ENCODE data around the gene SPACDR. TPM values are rescaled to one million over a fixed set of nuclear protein-coding genes. Genes with fewer than 3 reads are reported as not detected.
"Not testable (repeated sequence)": the region's sequence is repeated elsewhere in the genome, so short reads cannot be mapped to it uniquely, and the experiment has no call there.

SPACDR gene
- polyA plus RNA-seq (ENCODE audit: insufficient read length in 12 of 12): 1 to 10 TPM in 9 of 12 donors, under 1 TPM in 1, not detected in 2; 0.98 to 2.4 (median 1.4) TPM
- long read RNA-seq, donor 1, partial matches to known transcripts: 0 of 1 reads
- long read RNA-seq, donor 1, other reads (novel, unspliced or antisense): 0 of 1 reads
- long read RNA-seq, donor 2, partial matches to known transcripts: 0 of 1 reads
- long read RNA-seq, donor 2, other reads (novel, unspliced or antisense): 0 of 1 reads
- long read RNA-seq, donor 3: 0 reads
- long read RNA-seq, donor 4: 0 reads
- long read RNA-seq, donor 5, partial matches to known transcripts: 0 of 1 reads
- long read RNA-seq, donor 5, other reads (novel, unspliced or antisense): 0 of 1 reads
- long read RNA-seq, donor 6, partial matches to known transcripts: 0 of 1 reads
- long read RNA-seq, donor 6, other reads (novel, unspliced or antisense): 0 of 1 reads
- long read RNA-seq, donor 7, partial matches to known transcripts: 0 of 1 reads
- long read RNA-seq, donor 7, other reads (novel, unspliced or antisense): 0 of 1 reads
- long read RNA-seq, donor 8, partial matches to known transcripts: 0 of 1 reads
- long read RNA-seq, donor 8, other reads (novel, unspliced or antisense): 0 of 1 reads
- long read RNA-seq, donor 9: 0 reads
- long read RNA-seq, donor 10, partial matches to known transcripts: 0 of 1 reads
- long read RNA-seq, donor 10, other reads (novel, unspliced or antisense): 0 of 1 reads
- long read RNA-seq, donor 11, partial matches to known transcripts: 0 of 1 reads
- long read RNA-seq, donor 11, other reads (novel, unspliced or antisense): 0 of 1 reads

GRCh38 chr7:100464210-100464660, at the start of gene SPACDR:
Gene SPACDR (minus strand): TSS chr7:100464260. CDS start chr7:100464025, 235 bp downstream.
- no peak for DNase-seq

- DNase-seq: no peak
Measured at GRCh38 chr7:100513212-100513810, 49.3 kb upstream of the SPACDR start.

GRCh38 chr7:100510437-100511239, 46.6 kb upstream of the SPACDR start:
- no peak for DNase-seq

- no peak for DNase-seq
Measured at GRCh38 chr7:100509231-100509630, 45.2 kb upstream of the SPACDR start.

DNA sequence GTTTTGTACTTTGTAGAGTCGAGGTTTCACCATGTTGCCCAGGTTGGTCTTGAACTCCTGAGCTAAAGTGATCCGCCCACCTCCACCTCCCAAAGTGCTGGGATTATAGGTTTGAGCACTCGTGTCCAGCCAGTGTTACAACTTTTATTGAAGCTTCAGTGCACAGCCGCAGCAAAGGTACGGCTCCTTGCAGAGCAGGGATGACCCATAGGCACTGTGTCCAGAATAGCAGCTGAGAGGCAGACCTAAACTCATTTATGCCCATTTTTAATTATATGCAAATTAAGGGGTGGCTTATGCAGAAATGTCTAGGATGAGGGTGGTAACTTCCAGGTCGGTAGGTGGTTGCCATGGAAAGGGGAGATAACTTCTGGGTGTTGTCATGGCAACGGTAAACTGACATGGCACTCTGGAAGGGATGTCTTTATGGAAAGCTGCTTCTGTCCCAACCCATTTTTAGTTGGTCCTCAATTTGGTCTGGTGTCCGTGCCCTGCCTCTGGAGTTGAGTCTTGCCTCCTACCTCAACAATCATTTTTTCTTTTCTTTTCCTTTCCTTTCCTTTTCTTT, 42.4 kb upstream of the SPACDR start:
- no peak for DNase-seq

GRCh38 chr7:100504887-100505611, 41.0 kb upstream of the SPACDR start:
- no peak for DNase-seq

GRCh38 chr7:100504031-100504430, 40.0 kb upstream of the SPACDR start:
- DNase-seq: not testable (repeated sequence)

- DNase-seq: not testable (repeated sequence)
Measured at GRCh38 chr7:100500743-100501142, 36.7 kb upstream of the SPACDR start.

- no peak for DNase-seq
Measured at GRCh38 chr7:100496509-100496908, 32.4 kb upstream of the SPACDR start.

- DNase-seq: no peak
Measured at GRCh38 chr7:100493476-100494264, 29.6 kb upstream of the SPACDR start.

DNA sequence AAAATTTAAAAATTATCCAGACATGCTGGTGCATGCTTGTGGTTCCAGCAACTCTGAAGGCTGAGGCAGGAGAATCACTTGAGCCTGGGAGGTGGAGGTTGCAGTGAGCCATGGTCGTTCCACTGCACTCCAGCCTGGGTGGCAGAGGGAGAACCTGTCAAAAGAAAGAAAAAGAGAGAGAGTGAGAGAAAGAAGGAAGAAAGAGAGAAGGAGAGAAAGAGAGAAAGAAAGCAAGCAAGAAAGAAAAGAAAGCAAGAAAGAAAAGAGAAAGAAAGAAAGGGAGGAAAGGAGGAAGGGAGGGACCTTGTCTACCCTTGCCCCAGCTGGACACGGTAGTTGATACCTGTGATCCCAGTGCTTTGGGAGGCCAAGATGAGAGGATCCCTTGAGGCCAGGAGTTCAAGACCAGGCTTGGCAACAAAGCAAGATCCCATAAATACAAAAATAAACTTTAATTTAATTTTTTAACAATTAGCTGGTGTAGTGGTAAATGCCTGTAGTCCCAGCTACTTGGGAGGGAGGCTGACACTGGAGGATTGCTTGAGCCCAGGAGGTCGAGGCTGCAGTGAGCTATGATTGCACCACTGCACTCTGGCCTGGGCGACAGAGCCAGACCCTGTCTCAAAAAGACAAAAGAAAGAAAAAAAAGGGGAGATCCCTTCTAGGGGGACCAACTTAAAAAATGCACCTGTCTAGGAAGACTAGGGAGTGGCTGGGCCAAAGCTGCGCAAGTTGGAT, 28.8 kb upstream of the SPACDR start:
- DNase-seq: no peak

DNA sequence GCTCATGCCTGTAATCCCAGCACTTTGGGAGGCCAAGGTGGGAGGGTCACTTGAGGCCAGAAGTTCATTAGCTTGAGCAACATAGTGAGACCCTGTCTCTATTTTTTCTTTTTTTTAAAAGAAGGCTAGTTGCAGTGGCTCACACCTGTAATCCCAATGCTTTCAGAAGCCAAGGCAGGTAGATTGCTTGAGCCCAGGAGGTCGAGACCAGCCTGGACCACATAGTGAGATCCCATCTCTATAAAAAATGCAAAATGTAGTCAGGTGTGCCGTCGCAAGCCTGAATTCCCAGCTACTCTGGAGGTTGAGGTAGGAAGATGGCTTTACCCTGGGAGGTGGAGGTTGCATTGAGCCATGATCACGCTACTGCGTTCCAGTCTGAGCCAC, 27.1 kb upstream of the SPACDR start:
- DNase-seq: no peak

- no peak for DNase-seq
Measured at GRCh38 chr7:100490483-100491191, 26.6 kb upstream of the SPACDR start.

DNA sequence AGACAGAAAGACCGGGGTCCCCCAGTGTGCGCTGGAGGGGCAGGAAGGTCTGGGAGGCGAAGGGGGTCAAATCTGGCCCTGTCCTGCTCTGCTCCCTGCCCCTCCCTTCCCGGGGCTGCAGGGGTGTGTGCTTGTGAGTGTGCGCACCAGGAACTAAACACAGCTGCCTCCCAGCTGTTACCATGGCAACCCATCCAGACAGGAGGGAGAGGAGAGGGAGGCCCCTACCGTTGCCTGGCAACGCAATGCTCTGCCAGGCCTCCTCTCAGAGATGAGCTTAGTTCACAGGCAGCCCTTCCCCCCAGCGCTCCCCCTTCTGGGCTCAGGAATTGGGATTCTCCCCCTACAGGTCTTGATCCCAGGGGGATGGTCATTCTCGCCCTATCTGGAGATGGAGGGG, 25.8 kb upstream of the SPACDR start:
- DNase-seq: peak; percentile 91

DNA sequence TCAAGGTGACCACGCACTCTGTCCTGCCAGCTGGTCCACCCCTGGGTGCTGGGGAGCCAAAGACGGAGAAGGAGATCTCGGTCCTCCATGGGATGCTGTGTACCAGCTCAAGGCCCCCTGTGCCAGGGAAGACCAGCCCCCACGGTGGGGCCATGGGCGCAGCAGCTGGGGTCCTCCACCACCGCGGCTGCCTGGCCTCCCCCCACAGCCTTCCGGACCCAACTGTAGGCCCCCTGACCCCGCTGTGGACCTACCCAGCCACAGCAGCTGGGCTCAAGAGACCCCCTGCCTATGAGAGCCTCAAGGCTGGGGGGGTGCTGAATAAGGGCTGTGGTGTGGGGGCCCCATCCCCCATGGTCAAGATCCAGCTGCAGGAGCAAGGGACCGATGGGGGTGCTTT, 25.1 kb upstream of the SPACDR start:
- no peak for DNase-seq

- no peak for DNase-seq
Measured at GRCh38 chr7:100488333-100489095, 24.5 kb upstream of the SPACDR start.

- no peak for DNase-seq
Measured at GRCh38 chr7:100486753-100487446, 22.8 kb upstream of the SPACDR start.

Measured in muscle of arm (tissue), 14 donors.